ENCODE data around the gene USH2A.
"Not testable (repeated sequence)": the region's sequence is repeated elsewhere in the genome, so short reads cannot be mapped to it uniquely, and the experiment has no call there.

Gene USH2A

GRCh38 chr1:216390956-216391355 is 32.3 kb downstream of the USH2A start:
- no peak for DNase-seq

- DNase-seq: no peak
Observed at GRCh38 chr1:216389774-216390173, 33.5 kb downstream of the USH2A start.

GRCh38 chr1:216388558-216388957 is 34.7 kb downstream of the USH2A start:
- DNase-seq: no peak

- DNase-seq: no peak
Observed at GRCh38 chr1:216387782-216388181, 35.5 kb downstream of the USH2A start.

- no peak for DNase-seq
Observed at GRCh38 chr1:216379441-216379840, 43.8 kb downstream of the USH2A start.

- DNase-seq: no peak
Observed at GRCh38 chr1:216368249-216368648, 55.0 kb downstream of the USH2A start.

- no peak for DNase-seq
Observed at GRCh38 chr1:216366979-216367378, 56.3 kb downstream of the USH2A start.

GRCh38 chr1:216356945-216357344 is 66.3 kb downstream of the USH2A start:
- DNase-seq: no peak

GRCh38 chr1:216350186-216350585 is 73.1 kb downstream of the USH2A start:
- no peak for DNase-seq

GRCh38 chr1:216346526-216346925 is 76.7 kb downstream of the USH2A start:
- DNase-seq: no peak

- DNase-seq: not testable (repeated sequence)
Observed at GRCh38 chr1:216340542-216340941, 82.7 kb downstream of the USH2A start.

GRCh38 chr1:216332462-216332861 is 90.8 kb downstream of the USH2A start:
- DNase-seq: no peak

- DNase-seq: no peak
Observed at GRCh38 chr1:216332003-216332402, 91.2 kb downstream of the USH2A start.

- DNase-seq: no peak
Observed at GRCh38 chr1:216331211-216331610, 92.0 kb downstream of the USH2A start.

GRCh38 chr1:216330262-216330661 is 93.0 kb downstream of the USH2A start:
- DNase-seq: no peak

- no peak for DNase-seq
Observed at GRCh38 chr1:216325946-216326345, 97.3 kb downstream of the USH2A start.

- no peak for DNase-seq
Observed at GRCh38 chr1:216325336-216325735, 97.9 kb downstream of the USH2A start.

- no peak for DNase-seq
Observed at GRCh38 chr1:216323344-216323743, 99.9 kb downstream of the USH2A start.

- DNase-seq: no peak
Observed at GRCh38 chr1:216314379-216315095, 108.7 kb downstream of the USH2A start.

GRCh38 chr1:216310776-216311175 is 112.5 kb downstream of the USH2A start:
- DNase-seq: no peak

- DNase-seq: no peak
Observed at GRCh38 chr1:216306830-216307229, 116.4 kb downstream of the USH2A start.

- no peak for DNase-seq
Observed at GRCh38 chr1:216303690-216304089, 119.6 kb downstream of the USH2A start.

GRCh38 chr1:216293683-216294082 is 129.6 kb downstream of the USH2A start:
- DNase-seq: no peak

- DNase-seq: no peak
Observed at GRCh38 chr1:216290074-216290473, 133.2 kb downstream of the USH2A start.

- no peak for DNase-seq
Observed at GRCh38 chr1:216285052-216285451, 138.2 kb downstream of the USH2A start.

Data from activated CD4-positive, alpha-beta T cell treated with anti-CD3 and anti-CD28 coated beads, Interleukin-2, amount 50 U/mL, for 48 hours (primary cell).